Measurements from ENCODE around the gene CD247.

DNA sequence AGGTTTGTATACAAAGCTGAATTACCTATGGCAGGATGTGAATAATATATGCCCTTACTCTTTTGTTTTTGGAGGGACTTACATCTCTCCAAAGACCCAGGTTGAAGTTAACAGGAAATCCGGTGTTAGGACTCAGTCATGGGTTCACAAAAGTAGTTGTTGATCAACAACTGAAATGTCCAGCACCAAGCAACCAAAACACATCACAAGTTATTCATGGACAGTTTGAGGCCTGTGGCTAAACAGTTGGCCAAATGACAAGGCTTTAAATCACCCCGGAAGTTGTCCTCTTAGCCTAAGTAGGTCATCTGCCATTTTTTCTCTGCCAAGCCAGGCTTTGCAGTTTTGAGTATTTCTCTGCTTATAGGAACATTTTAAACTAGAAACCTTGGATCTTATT, 89.9 kb downstream of the CD247 start:
- TF ChIP-seq EZH2phosphoT487 (IDR thresholded peaks at IDR 0.05; ENCODE audit: low read length) (no peak), CTCF (IDR thresholded peaks at IDR 0.05; ENCODE audit: low read length) (no peak)
